Mesothelial cell of epicardium (in vitro differentiated cells): ENCODE measurements around the gene ANGPTL1. TPM values are rescaled to one million over a fixed set of nuclear protein-coding genes. Genes with fewer than 3 reads are reported as not detected.
A peak's percentile ranks its signal among the peaks of the same experiment; 100 is the strongest.

Source experiments
- DNase-seq, 2 experiments: peaks; one replicate each; pipeline ENCODE4 v3.0.0; 2021; ENCODE audit warnings: low spot score in 2 of 2; ENCODE audit not compliant: unreplicated experiment in 2 of 2
- H3K27ac Mint-ChIP-seq: 2 replicates; pipeline ENCODE4 v1.8.0; 2021; ENCODE audit warnings: mixed read lengths
- H3K27me3 Mint-ChIP-seq: 2 replicates; pipeline ENCODE4 v1.8.0; 2021; ENCODE audit warnings: low read depth, mixed read lengths
- H3K36me3 Mint-ChIP-seq: 2 replicates; pipeline ENCODE4 v1.8.0; 2021; ENCODE audit warnings: mixed read lengths
- H3K4me1 Mint-ChIP-seq: 2 replicates; pipeline ENCODE4 v1.8.0; 2021; ENCODE audit warnings: mixed read lengths
- H3K4me3 Mint-ChIP-seq: 2 replicates; pipeline ENCODE4 v1.8.0; 2021; ENCODE audit warnings: mild to moderate bottlenecking, moderate library complexity, mixed read lengths
- H3K9me3 Mint-ChIP-seq: 2 replicates; pipeline ENCODE4 v1.8.0; 2021; ENCODE audit warnings: mixed read lengths
- total RNA-seq: library from RNA; stranded (reverse); gene quantifications from 3 replicates; pipeline ENCODE4 v1.2.1, GENCODE V29; 2021
- TF ChIP-seq, protein P1 (sequence below): fragments of 200-600 bp; sonication (generic); IDR thresholded peaks from one replicate; pipeline ENCODE4 v1.5.0; 2021; ENCODE audit warnings: antibody characterized with exemption; ENCODE audit not compliant: unreplicated experiment

The ANGPTL1 gene
- total RNA-seq, 1 donor from 2014 or later = 0.67 TPM

DNA sequence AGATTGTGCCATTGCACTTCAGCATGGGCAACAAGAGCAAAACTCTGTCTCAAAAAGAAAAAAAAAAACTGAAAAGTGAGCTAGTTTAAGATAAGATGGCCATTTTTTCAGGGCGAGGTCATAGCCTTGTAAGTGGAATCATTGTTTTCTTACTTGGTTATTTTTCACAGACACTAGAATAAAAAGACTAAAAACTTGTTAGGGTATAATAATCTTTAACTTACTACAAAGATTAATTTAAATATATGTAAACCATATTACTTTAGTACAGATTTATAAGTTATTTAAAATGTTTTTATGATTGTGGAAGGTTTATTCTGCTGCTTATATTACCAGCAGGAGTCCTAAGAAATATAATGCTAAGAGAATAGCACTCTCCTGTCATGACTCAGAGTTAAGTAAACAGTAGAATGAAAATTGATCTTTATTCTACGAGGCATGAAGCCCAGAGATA, 23.5 kb downstream of the ANGPTL1 start:
- no peak for DNase-seq

DNA sequence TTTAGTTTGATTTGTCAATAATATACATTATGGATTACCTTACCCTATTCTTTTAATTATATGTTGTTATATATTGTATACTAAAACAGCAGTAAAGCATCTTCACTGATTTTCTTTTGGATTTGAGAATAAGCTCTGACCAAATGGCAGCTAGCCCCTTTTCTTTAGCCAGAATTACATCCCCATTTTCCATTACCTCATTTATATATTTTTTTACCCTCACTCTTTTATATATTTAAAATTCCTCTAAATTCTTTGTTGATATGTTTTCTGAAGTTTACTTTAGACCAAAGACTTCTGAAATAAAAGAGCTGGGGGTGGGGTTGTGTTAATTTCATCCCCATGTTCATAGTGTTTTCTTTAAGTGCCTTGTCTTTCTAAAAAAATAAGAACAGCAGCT, 24.6 kb downstream of the ANGPTL1 start:
- no peak for DNase-seq
- no peak overlapping the region for H3K4me3 Mint-ChIP-seq
- H3K27ac Mint-ChIP-seq = no peak overlapping the region
- no peaks in the 10 kb centered on the region for H3K4me1 Mint-ChIP-seq
- TF ChIP-seq, protein P1, sequence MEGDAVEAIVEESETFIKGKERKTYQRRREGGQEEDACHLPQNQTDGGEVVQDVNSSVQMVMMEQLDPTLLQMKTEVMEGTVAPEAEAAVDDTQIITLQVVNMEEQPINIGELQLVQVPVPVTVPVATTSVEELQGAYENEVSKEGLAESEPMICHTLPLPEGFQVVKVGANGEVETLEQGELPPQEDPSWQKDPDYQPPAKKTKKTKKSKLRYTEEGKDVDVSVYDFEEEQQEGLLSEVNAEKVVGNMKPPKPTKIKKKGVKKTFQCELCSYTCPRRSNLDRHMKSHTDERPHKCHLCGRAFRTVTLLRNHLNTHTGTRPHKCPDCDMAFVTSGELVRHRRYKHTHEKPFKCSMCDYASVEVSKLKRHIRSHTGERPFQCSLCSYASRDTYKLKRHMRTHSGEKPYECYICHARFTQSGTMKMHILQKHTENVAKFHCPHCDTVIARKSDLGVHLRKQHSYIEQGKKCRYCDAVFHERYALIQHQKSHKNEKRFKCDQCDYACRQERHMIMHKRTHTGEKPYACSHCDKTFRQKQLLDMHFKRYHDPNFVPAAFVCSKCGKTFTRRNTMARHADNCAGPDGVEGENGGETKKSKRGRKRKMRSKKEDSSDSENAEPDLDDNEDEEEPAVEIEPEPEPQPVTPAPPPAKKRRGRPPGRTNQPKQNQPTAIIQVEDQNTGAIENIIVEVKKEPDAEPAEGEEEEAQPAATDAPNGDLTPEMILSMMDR = no peak
- no peaks in the 10 kb centered on the region for H3K27me3 Mint-ChIP-seq
- H3K9me3 Mint-ChIP-seq = no peaks in the 10 kb centered on the region
- peaks cover 2% of the 10 kb centered on the region for H3K36me3 Mint-ChIP-seq

More for the DNA sequence above, 23.5 kb downstream of the ANGPTL1 start:
- Mint-ChIP-seq H3K4me3 (no peak overlapping the region), H3K36me3 (peaks cover 2% of the 10 kb centered on the region), H3K27me3 (no peaks in the 10 kb centered on the region), H3K9me3 (no peaks in the 10 kb centered on the region), H3K4me1 (no peaks in the 10 kb centered on the region), H3K27ac (peak overlapping the region; percentile 34)
- TF ChIP-seq, protein P1 = no peak

DNA sequence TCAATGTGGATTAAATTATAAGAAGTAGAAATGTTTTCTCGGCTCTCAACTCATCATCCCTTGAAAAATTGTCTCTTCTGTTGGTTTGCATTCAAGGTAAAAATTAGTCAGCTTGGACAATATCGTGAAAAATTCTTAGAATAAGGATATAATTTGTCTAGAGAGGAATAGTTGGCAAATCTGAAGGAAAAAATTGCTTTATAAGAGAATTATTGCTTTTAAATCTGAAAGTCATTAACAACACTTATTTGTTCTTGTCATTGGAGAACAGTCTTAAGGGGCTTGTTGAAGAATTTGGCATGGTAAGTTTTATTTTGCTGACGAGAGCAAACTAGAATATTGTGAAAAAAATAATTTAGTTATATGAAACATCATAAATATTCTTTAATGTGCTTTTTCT, 26.4 kb downstream of the ANGPTL1 start:
- H3K36me3 Mint-ChIP-seq = peaks cover 11% of the 10 kb centered on the region
- peaks cover 11% of the 10 kb centered on the region for H3K9me3 Mint-ChIP-seq
- TF ChIP-seq, protein P1 = no peak
- no peaks in the 10 kb centered on the region for H3K4me1 Mint-ChIP-seq
- H3K27me3 Mint-ChIP-seq = no peaks in the 10 kb centered on the region
- H3K27ac Mint-ChIP-seq = no peak overlapping the region
- DNase-seq = no peak
- no peak overlapping the region for H3K4me3 Mint-ChIP-seq

DNA sequence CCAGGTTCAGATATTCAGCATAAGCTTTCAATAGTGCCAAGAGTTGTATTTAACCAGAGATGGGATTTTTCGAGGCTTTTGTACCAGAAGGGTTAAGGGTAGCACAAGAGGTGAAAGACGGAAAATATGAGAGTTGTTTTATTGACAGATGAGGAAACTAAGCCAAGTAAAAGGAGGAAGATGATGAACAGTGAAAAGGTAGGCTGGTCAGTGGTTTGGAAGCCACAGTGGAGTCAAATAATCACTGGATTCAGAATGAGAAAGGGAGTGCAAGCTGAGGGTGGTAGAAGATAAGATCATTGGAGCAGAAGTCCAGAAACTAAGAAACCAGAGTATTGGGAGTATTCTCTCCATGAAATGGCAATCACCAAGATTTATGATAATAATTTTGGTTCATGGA, 45.7 kb downstream of the ANGPTL1 start:
- Mint-ChIP-seq H3K27me3 (no peaks in the 10 kb centered on the region), H3K9me3 (peaks cover 44% of the 10 kb centered on the region), H3K36me3 (peaks cover 56% of the 10 kb centered on the region), H3K4me1 (no peaks in the 10 kb centered on the region), H3K27ac (no peak overlapping the region), H3K4me3 (no peak overlapping the region)
- TF ChIP-seq, protein P1 = no peak
- no peak for DNase-seq

DNA sequence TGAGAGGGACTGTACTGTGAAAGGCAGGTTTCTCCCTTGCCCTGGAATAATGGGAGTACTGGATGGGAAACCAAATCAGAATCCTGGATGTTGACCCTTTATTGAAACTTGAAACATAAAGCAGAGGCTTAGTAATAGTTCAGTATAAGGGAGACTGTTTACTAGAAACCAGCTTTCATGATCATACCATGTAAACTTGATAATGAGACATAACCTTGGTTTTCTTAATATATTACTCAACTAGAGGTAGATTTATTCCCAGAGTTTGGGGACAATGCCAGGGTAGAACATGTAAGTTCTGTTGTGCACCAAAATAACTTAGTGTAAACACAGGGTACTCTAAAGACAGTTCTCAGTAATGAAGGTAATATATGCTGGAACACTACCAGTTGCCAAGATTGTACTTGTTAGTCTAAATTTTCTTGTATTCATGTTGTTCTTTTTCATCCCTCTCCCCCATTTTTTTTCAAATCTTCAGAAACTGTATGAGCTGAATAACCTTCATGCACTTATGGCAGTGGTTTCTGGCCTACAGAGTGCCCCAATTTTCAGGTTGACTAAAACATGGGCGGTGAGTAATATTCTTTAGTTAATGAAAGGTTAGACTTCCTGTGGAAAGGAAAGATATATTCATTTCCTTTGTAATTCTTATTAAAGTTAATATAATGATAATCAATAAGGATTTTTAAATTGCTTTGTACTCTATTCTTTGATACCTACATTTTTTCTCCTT, 49.6 kb downstream of the ANGPTL1 start:
- Mint-ChIP-seq H3K36me3 (peaks cover 34% of the 10 kb centered on the region), H3K27me3 (no peaks in the 10 kb centered on the region), H3K4me3 (no peak overlapping the region), H3K27ac (no peak overlapping the region), H3K9me3 (peaks cover 21% of the 10 kb centered on the region), H3K4me1 (peaks cover 7% of the 10 kb centered on the region)
- DNase-seq = no peak
- TF ChIP-seq, protein P1 = no peak
